NCI-H446 (cell line): ENCODE results near the gene CMKLR1.

Experiments used
- DNase-seq, 2 experiments: peaks; one replicate each; lab custom pipeline; 2025; lab: John Stamatoyannopoulos, UW

CMKLR1 gene

GRCh38 chr12:108335349-108336119 lies 3.6 kb downstream of the CMKLR1 start:
- DNase-seq = no peak

- DNase-seq = peak; percentile 3 to 64
Measured at GRCh38 chr12:108333898-108334699, 5.0 kb downstream of the CMKLR1 start.

- DNase-seq = no peak
Measured at GRCh38 chr12:108332791-108333382, 6.2 kb downstream of the CMKLR1 start.

- DNase-seq = no peak
Measured at GRCh38 chr12:108328420-108328819, 10.7 kb downstream of the CMKLR1 start.

- no peak for DNase-seq
Measured at GRCh38 chr12:108327621-108328344, 11.3 kb downstream of the CMKLR1 start.

GRCh38 chr12:108326254-108326750 lies 12.8 kb downstream of the CMKLR1 start:
- no peak for DNase-seq

- DNase-seq = no peak
Measured at GRCh38 chr12:108325549-108325948, 13.6 kb downstream of the CMKLR1 start.

- no peak for DNase-seq
Measured at GRCh38 chr12:108325018-108325358, 14.1 kb downstream of the CMKLR1 start.

GRCh38 chr12:108324351-108325017 lies 14.6 kb downstream of the CMKLR1 start:
- DNase-seq = no peak

GRCh38 chr12:108323581-108323980 lies 15.5 kb downstream of the CMKLR1 start:
- no peak for DNase-seq

- no peak for DNase-seq
Measured at GRCh38 chr12:108322998-108323397, 16.1 kb downstream of the CMKLR1 start.

- DNase-seq = no peak
Measured at GRCh38 chr12:108321688-108322087, 17.4 kb downstream of the CMKLR1 start.

- DNase-seq = no peak
Measured at GRCh38 chr12:108320507-108321293, 18.4 kb downstream of the CMKLR1 start.

- DNase-seq = no peak
Measured at GRCh38 chr12:108319277-108320234, 19.6 kb downstream of the CMKLR1 start.

GRCh38 chr12:108318472-108319275 lies 20.4 kb downstream of the CMKLR1 start:
- no peak for DNase-seq

- DNase-seq = no peak
Measured at GRCh38 chr12:108317308-108318234, 21.5 kb downstream of the CMKLR1 start.
